HG03066 (cell line): ENCODE data around the gene GPANK1.
A peak's percentile ranks its signal among the peaks of the same experiment; 100 is the strongest.

ENCODE experiments used
- ATAC-seq: cut with Tn5 transposase; IDR thresholded peaks from one replicate; pipeline ENCODE4 v1.9.1; 2021; ENCODE audit warnings: low read depth; ENCODE audit not compliant: unreplicated experiment

The GPANK1 gene

DNA sequence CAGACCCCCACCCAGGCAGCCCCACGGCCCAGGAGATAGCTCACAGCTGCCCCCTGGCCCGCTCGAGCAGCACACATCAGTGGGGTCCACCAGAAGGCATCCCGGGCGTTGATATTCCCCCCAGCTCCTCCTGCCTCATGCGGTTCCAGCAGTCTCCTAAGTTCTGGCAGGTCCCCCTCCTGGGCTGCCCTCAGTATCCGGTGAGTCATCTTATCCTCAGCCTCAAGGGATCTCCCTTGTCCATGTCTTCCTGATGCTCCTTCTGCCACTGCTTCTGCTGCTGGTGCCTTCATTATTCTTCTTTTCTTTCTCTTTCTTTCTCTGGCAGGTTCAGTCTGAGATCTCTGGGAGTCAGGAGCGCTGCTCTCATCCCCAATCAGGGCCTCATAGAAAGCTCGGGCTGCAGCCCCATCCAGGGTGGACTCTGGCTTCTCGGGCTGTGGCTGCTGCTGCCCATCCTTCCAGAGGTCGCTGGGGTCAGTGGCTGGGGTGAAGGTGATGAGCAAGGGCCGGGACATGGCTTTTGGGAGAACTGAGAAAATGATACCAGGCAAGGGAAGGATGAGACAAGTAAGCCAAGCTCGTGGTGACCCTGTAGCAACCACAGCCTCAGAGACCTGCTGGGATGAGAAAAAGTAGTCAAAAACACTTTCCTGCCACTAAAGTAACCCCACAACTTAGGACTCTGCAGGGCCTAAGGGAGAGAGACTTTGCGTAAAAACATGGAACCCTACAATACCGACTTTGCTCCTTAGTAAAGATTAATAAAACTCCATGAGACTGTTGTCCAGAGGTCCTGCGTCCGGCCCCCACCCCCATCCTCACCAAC is 622 bp downstream of the GPANK1 start:
- no peak for ATAC-seq

DNA sequence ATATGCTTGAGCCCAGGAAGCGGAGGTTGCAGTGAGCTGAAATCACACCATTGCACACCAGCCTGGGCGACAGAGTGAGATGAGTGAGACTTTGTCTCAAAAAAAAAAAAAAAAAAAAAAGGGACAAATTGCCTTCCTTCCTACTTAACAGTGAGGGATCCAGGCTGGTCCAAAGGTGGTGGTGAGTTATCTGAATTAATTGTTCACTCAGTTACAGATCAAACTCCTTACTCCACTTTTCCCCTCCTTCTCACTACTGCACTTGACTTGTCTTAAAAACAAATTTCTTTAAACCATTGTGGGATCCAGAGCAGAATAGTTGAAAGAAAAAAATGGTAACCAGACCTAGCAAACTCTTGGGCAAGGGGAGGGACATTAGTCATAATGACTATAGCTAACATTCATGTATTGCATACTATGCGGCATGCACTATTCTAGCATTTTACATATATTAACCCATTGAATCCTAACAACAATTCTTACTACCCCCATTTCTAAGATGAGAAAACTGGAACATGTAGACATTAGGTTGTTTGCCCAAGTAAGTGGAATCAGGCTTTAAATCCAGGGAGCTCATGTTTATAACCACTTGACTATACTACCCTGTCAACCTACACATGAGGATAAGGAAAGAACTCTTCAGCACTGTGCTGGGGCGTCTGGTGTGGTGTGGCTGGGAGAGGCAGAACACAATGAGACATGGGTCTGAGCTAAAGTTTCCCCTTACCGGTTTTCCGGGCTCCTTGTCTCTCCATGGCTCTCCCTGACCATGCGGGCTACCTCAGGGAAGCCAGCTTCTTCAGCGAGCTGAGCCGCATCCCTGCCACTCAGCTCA is 1.5 kb downstream of the GPANK1 start:
- ATAC-seq: no peak

DNA sequence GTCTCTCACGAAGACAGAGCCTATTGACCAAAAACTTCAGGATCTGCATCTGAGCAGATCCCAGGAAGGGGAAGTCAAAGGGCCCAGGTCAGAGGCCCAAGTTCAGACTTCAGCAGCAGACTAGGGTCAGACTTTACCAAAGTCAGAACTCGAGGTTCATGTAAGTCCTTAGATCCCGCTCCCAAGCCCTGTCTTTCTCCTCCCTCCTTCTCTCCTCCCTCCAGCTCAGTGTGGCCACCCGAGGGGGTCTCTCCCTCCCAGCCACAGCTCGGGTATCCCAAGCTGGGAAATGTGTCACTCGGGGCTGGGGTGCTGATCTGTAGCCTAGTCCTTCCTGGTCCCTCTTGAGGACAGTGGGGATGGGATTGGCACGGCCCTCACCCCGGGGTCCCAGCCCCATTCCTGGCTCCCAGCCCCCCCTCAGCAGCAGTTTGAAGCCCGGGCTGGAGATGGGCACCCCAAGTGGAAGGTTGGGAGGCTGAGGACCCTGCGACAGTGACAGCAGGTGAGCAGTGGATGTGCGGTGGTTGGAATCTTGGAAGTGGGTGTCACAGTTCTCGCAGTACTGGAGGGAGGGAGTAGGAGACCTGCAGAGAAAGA is 2.6 kb downstream of the GPANK1 start:
- ATAC-seq: no peak

DNA sequence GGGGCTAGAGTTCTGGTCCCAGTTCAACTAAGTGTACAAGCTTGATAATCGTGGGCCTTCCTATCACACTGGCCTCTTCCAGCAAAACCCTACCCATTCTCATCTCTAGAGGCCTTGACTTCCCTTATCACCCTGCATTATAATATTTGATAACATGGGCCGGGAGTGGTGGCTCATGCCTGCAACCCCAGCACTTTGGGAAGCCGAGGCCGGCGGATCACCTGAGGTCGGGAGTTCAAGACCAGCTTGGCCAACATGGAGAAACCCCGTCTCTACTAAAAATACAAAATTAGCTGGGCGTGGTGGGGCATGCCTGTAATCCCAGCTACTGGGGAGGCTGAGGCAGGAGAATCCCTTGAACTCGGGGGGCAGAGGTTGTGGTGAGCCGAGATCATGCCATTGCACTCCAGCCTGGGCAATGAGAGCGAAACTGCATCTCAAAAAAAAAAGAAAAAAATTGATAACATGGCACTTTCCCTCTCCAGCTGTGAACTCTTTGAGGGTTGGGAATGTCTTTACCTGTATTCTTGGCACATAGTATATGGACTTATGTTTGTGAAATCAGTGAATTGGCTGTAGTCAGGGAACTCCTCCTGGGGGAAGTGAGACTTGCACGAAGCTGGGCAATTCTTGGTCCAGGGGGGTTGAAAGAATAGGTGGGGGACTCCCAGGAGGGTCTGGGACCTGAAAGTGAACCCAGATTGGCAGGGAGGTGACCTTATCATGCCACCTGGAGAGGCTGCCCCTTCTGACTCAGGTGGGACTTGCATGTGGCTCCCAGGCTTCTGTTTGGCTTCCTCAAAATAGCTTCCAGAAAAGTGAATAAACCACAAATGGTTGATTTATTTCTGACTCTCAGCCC is 3.3 kb downstream of the GPANK1 start:
- ATAC-seq: no peak

DNA sequence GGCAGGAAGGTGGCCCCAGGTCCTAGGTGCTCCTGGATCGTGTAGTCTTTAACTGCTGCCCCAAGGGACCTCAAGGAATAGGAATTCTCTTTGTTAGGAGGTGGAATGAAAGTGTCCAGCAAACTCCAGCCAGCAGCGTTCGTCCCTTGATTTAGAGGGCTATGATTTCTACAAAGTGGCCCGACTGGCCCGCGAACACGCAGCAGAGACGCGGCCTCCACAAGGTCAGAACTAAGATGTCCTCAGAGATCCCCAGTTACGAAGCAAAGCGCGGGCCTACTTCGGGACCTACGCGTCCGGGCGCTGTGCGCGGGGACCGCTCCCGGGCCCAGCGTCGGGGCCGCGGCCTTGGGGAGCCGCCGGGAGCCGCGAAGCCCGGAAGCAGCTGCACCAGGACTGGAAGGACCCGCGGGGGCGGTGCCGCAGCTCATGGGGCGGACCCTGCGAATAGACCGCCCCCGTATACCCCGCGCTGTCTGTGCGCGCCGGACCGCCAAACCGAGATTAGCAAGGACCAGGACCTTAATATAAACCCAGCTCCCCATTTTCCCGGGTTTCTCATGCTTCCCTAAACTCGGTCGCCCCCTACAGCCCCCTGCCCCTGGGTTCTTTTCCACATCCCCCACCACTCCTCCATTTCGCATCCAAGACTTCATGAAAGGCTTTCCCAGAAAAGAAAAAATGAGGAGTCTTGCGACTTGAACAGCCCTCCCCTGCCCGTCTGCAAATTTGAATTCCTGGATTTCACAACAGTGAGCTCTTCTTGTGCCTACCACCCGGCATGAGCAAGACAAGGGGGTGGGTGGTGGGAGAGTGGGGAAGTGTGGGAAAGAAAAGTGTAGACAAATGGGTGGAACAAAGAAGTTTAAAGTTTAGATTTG is 4.2 kb downstream of the GPANK1 start, which contains the start of gene C6orf47:
TSS of gene C6orf47 (minus strand) at position 398 of the 881 bp plus-strand sequence. CDS start 831 bp downstream, outside the sequence.
- no peak for ATAC-seq

DNA sequence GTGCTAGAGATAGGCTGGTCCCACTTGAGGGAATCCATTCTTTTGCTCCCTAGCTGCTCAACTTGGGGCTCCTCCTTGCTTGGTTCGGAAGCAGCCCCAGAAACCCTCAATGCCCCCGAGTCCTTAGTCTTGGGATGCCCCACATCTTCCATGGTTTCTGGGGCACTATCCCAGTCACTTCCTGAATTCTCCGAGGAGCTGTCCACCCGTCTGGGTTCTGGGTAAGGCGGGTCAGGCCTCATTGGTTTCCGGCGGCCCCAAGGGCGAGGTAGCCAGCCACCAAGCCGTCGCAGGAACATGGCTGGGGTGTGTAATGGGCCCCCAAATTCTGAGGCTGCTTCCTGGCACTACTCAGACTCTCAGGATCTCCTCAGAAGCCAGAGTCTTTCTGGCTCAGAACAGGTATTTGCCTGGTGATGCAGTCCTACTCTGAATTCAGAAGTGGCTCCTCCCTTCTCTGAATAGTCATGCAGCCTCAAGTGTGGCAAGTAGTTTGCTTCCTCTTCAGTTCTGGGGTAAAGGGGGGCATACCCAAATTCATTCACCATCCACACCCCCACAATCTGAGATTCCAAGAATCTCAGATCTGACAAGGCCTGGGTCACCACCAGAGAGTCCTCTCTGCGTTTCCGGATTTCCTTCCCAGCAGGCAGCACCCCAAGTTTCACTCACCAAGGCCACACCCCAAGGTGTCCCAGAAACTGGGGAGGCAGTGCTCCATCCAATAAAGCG is 5.0 kb downstream of the GPANK1 start:
- ATAC-seq: no peak

DNA sequence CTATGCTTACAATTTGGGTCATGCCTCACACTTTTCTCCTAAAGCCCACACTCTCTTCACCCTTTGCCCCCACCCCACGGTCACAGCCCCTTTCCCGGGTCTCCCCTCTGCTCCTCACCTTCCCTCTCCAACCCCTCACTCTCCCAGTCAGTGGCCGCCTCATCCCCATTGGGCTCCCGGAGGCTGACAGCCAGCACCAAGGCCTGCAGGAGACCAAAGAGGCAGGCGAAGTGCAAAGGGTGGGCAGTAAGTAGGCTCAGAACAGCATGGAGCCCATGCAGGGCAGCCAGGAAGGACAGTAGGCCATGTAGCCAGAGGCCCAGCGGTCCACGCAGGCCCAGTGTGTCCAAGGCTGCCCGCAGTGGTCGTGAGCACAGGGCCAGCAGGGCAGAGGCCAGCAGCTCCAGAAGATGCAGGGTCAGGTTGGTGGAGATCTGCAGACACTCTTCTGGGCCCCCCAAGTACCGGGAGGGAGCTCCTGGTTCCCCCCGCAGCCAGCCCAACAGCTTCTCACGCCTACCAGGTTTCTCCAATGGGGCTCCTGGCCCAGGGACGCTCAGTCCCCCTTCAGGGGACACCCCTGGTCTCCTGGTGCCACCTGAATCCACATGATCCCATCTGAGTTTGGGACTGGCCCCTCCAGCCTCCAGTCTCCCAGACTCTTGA is 5.7 kb downstream of the GPANK1 start:
- ATAC-seq: no peak

DNA sequence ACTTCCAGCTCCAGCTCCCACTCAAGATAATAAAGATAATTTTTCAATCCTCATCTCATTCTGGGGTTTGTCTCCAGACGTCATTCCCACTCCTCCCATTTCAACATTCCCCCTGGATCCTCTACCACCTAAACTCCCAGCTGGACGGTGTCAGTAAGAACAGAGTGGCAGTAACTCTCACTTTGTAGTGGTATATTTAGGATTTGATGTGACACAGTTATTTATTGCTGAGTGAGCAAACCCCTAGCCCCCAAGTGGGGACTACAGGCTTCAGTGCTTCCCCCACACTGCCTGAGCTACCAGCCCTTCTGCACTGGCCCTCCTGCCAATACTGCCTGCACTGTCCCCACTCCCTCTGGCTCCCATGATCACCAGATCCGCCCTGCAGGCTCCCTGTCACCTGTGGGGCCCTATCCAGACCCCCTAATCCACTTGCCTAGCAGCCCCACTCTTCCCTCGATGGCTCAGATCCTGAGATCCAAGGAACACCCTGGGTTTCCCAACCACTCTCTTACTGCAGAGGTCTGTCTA is 6.6 kb downstream of the GPANK1 start:
- ATAC-seq: no peak

DNA sequence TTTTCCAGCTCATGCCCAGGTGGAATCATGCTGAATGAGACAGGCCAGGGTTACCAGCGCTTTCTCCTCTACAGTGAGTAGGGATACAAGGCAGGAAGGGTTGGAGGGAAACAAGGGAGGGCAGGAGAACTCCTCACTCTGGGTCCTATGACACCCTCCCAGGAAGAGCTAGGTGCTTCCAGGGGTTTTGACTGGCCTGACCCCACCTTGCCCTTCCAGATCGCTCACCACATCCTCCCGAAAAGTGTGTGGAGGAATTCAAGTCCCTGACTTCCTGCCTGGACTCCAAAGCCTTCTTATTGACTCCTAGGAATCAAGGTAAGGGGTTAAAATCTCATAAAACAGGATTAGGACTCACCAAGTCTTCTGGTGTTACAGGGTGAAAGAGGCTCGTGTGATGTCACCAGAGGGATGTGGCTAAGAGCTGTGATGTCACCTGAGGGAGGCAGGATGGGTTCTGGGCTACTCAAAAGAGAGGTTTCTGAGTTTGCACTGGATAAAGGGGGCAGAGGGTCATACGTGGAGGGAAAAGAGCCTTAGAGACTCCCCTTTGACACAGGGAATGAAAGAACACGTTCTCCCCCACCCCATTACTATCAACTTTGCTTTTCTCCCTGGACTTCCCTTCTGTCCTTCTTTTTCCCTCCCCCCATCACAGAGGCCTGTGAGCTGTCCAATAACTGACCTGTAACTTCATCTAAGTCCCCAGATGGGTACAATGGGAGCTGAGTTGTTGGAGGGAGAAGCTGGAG is 7.2 kb downstream of the GPANK1 start:
- ATAC-seq: no peak

DNA sequence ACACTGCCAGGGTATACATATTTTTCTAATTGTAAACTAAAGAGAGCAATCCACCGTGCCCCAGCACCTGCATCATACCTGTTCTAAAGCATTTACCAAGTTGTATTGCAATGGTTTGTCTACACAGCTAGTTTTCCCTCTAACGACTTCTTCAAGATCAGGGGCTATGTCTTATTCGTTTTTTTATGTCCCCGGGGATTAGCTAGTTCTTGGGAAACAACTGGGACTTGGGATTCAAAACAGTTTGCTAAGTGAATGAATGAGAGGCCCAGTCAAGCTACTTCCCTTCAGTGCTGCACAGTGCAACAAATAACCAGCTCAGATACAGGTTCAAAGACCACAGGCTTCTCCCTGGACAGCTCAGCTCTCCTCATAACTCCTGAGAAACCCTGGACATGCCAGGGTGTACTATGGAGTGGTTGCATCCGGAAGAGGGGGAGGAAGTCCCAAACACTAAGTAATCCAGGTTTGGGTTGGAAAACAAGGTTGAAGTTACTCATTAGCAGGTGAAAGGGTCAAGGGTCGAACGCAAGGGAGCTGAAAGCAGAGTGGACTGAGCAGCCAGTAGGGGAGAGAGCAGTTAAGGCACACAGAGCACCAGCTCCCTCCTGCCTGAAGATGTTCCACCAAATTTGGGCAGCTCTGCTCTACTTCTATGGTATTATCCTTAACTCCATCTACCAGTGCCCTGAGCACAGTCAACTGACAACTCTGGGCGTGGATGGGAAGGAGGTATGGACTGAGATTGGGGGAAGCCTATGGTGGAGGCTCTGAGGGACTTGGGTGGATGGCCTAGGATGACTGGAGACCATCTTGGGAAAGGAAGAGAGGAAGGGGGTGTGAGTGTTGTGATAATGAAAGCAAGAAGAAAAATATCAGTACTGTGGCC is 9.2 kb downstream of the GPANK1 start, which contains the start of gene APOM:
TSS of gene APOM (plus strand) at position 546 of the 889 bp plus-strand sequence. CDS start at position 619, 73 bp downstream.
- no peak for ATAC-seq

DNA sequence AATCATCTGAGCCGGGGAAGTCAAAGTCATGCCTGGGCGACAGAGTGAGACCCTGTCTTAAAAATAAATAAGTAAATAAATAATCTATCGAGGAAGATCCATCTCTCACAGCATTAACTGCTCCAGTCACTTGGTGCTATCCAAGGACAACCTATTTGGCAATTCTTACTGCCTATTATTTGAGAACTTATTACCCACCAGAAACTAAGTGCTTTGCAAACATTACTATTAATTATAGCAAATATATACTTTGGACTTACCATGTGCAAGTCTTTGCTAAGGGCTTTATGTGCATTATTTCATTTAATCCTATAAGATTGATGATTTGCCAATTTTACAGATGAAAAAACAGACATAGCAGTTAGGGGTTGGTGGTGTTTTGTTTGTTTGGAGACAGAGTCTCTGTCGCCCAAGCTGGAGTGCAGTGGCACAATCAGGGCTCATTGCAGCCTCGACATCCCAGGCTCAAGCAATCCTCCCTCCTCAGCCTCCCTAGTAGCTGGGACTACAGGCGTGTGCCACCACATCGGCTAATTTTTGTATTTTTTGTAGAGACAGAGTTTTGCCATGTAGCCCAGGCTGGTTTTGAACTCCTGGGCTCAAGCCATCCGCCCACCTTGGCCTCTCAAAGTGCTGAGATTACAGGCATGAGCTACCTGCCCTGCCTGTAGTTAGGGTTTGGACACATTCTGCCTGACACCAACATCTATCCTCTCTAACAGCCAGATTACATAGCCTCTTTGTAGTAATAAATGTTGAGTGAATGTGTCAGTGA is 10.0 kb downstream of the GPANK1 start:
- ATAC-seq: no peak

DNA sequence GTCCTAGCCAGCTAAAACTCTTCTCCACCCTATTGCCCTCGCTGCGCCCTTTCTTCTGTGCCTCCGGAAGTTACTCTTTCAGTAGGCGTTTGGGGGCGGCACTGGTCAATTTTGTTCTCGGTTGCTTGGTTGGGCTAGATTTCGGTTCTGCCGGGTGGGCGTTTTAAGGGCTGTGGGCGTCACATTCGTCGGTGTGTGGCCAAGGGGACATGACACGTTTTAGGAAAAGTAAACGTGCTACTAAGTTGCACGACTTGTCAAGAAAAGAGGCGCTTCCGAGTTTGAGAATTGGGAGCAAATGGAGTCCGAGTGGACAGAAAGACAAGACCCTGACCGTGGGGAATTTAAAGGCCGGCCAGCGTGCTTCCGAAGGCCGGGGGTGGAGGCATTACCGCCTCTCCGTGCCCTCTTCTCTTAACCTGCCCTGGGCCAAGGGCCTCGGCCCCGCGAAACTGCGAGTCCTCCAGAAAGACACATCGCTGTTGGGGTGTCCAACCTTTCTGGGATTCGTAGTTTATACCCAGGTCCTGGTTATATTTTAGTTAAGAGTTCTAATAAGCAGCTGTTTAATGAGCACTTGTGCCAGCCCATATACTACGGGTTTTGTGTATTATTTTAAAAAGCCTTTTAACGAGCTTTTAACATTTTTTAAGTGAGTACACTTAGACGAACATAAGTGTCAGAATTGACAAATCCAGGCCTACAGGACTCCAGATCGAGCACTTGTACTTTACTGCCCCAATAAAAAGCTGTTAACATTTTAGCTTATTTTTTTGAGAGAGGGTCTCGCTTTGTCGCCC is 11.7 kb downstream of the GPANK1 start:
- peak; percentile 56 for ATAC-seq

DNA sequence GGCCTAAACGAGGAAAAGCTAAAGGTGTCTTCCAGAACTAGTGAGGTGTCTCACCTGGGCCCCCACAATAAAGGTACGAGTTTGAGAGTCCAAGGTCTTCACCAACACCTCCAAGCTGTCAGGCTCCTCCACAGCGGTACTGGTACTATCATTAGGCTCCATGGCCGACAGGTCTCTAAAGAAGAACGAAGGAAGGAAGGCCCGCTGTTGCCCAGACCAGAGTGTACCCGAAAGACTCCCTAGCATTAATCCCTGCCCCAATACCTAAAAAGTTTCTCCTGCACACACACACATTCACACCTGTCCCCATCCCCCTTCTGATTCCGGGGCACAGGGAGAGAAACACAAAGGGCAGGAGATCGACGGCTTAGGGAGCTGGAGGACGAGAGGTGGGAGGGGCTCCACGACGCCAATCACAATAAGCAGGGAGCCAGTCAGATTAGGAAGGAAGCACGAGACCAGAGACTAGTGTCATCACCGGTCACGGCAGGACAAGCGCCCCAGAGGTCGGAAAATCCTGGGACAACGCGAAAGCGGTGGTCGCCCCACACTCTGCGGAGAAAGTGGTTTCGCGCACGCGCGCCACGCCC is 13.1 kb downstream of the GPANK1 start:
- ATAC-seq: peak; percentile 22

DNA sequence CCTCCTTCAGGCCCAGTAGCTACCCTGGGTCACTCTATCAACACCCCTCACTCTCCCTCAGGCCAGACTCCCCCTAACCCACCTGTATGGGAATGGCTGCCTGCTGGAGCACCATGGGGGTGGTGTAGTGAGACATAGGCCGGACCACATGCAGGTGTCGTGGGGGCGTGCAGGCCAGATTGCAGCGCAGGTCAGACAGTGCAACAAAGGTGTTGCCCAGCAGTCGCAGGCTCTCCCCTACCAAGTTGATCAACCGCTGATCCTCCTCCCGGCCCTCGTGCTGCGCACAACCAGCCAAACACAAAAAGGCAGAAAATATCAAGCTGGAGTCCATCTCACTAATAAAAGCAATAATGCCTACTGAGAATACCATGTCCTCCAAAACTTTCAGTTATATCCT is 19.5 kb downstream of the GPANK1 start:
- no peak for ATAC-seq
